HepG2 (cell line): ENCODE measurements around the gene SEMA4B. TPM values are rescaled to one million over a fixed set of nuclear protein-coding genes. Genes with fewer than 3 reads are reported as not detected.

Experiments
- HNRNPL ChIP-seq: fragments of 200-400 bp; formaldehyde crosslinking; IDR thresholded peaks from 2 replicates; pipeline ENCODE4 v1.6.1; 2017; ENCODE audit warnings: mild to moderate bottlenecking, low read depth, low read length
- IKZF1 ChIP-seq: fragments of 450-650 bp; IDR thresholded peaks from 2 replicates; pipeline ENCODE4 v1.7.1; 2016
- SP2 ChIP-seq: sonication (generic); formaldehyde crosslinking; IDR thresholded peaks from 2 replicates; pipeline ENCODE4 v1.5.1; 2020; ENCODE audit warnings: mild to moderate bottlenecking, missing genetic modification reagents
- SP5 ChIP-seq: IDR thresholded peaks from 2 replicates; pipeline ENCODE4 v1.6.1; 2016; ENCODE audit warnings: low read depth, borderline replicate concordance
- ZNF431 ChIP-seq: sonication (generic); formaldehyde crosslinking; IDR thresholded peaks from 2 replicates; pipeline ENCODE4 v1.9.0; 2022; ENCODE audit warnings: missing genetic modification reagents, low read depth, mild to moderate bottlenecking, borderline replicate concordance
- ZNF709 ChIP-seq: sonication (generic); formaldehyde crosslinking; IDR thresholded peaks from 2 replicates; pipeline ENCODE4 v1.5.0; 2020; ENCODE audit warnings: mild to moderate bottlenecking, missing genetic modification reagents
- ZNF724P ChIP-seq: sonication (generic); formaldehyde crosslinking; IDR thresholded peaks from 2 replicates; pipeline ENCODE4 v1.8.0; 2022; ENCODE audit warnings: missing genetic modification reagents, borderline replicate concordance
- ZNF777 ChIP-seq: sonication (generic); formaldehyde crosslinking; IDR thresholded peaks from 2 replicates; pipeline ENCODE4 v1.4.0; 2020; ENCODE audit warnings: missing genetic modification reagents
- polyA plus RNA-seq, 8 experiments: library from polyadenylated mRNA; depleted of rRNA in 3 of 8; stranded (reverse) in 7 of 8; unstranded in 1 of 8; fragments of >200 nt; fragmentation: Illumina TruSeq in 4 of 8; extraction: Trizol in 4 of 8; gene quantifications; 2 replicates each; pipeline versions ENCODE4 v1.2.1 to v1.2.3, GENCODE V29; 2011 to 2016; ENCODE audit warnings: low read depth in 4 of 8, missing spikeins in 1 of 8, mixed read lengths in 1 of 8; ENCODE audit not compliant: insufficient read depth in 1 of 8
- total RNA-seq, 5 experiments: library from RNA; depleted of rRNA; stranded (reverse); fragments of >200 nt; fragmentation: Illumina TruSeq; extraction: Trizol; gene quantifications; 2 replicates each; pipeline ENCODE4 v1.2.3, GENCODE V29; 2016; ENCODE audit warnings: low read depth in 1 of 5
- TF ChIP-seq, protein P1 (sequence below), 2 experiments: fragments of 450-650 bp in 1 of 2; sonication (generic) in 1 of 2; formaldehyde crosslinking in 1 of 2; IDR thresholded peaks; 2 replicates each; pipeline versions ENCODE4 v1.6.1 to v1.8.0; 2016 to 2022; ENCODE audit warnings: antibody characterized with exemption in 1 of 2, mild to moderate bottlenecking in 1 of 2, missing genetic modification reagents in 1 of 2
- TF ChIP-seq, protein P2 (sequence below): sonication (generic); formaldehyde crosslinking; IDR thresholded peaks from 2 replicates; pipeline ENCODE4 v1.4.0; 2020; ENCODE audit warnings: missing genetic modification reagents
- TF ChIP-seq, protein P3 (sequence below): IDR thresholded peaks from 2 replicates; pipeline ENCODE4 v1.6.1; 2016; ENCODE audit warnings: mild to moderate bottlenecking
- TF ChIP-seq, protein P4 (sequence below): sonication (generic); formaldehyde crosslinking; IDR thresholded peaks from 2 replicates; pipeline ENCODE4 v1.4.0; 2020; ENCODE audit warnings: mild to moderate bottlenecking, low read depth, missing genetic modification reagents
- TF ChIP-seq, protein P5 (sequence below): IDR thresholded peaks from 2 replicates; pipeline ENCODE4 v1.6.1; 2018; ENCODE audit warnings: missing genetic modification reagents

Gene SEMA4B
- total and polyA plus RNA-seq, 2 of the 13 experiments (the other 11 are each of a cell fraction or from before 2014, with no cell fraction given), result 2.1 to 17.0 TPM

DNA sequence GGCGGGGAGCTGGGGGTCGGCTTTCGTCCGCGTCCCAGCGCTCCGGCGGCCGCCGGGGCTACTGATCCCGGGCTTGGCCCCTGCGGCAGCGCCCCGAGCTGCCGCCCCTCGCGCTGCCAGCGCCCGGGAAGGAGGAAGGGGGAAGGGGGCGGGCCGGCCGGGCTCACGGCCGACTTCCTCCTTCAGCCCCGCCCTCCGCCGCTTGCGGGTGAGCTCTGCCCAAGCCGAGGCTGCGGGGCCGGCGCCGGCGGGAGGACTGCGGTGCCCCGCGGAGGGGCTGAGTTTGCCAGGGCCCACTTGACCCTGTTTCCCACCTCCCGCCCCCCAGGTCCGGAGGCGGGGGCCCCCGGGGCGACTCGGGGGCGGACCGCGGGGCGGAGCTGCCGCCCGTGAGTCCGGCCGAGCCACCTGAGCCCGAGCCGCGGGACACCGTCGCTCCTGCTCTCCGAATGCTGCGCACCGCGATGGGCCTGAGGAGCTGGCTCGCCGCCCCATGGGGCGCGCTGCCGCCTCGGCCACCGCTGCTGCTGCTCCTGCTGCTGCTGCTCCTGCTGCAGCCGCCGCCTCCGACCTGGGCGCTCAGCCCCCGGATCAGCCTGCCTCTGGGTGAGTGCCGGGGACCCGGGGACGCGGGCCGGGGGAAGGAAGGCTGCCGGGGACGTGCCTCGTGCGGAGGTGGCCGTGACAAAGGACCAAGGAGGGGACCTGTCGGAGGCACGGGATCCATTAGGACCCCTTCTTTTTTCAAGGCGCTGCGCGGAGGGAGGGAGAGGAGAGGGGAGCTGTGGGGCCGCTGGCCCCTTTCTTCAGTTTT lies at the start of gene SEMA4B (continued):
- TF ChIP-seq, protein P1, sequence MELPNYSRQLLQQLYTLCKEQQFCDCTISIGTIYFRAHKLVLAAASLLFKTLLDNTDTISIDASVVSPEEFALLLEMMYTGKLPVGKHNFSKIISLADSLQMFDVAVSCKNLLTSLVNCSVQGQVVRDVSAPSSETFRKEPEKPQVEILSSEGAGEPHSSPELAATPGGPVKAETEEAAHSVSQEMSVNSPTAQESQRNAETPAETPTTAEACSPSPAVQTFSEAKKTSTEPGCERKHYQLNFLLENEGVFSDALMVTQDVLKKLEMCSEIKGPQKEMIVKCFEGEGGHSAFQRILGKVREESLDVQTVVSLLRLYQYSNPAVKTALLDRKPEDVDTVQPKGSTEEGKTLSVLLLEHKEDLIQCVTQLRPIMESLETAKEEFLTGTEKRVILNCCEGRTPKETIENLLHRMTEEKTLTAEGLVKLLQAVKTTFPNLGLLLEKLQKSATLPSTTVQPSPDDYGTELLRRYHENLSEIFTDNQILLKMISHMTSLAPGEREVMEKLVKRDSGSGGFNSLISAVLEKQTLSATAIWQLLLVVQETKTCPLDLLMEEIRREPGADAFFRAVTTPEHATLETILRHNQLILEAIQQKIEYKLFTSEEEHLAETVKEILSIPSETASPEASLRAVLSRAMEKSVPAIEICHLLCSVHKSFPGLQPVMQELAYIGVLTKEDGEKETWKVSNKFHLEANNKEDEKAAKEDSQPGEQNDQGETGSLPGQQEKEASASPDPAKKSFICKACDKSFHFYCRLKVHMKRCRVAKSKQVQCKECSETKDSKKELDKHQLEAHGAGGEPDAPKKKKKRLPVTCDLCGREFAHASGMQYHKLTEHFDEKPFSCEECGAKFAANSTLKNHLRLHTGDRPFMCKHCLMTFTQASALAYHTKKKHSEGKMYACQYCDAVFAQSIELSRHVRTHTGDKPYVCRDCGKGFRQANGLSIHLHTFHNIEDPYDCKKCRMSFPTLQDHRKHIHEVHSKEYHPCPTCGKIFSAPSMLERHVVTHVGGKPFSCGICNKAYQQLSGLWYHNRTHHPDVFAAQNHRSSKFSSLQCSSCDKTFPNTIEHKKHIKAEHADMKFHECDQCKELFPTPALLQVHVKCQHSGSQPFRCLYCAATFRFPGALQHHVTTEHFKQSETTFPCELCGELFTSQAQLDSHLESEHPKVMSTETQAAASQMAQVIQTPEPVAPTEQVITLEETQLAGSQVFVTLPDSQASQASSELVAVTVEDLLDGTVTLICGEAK (IDR thresholded peaks at IDR 0.05), result no peak
- TF ChIP-seq, protein P1 (CRISPR knock-in tag; IDR thresholded peaks at IDR 0.05), result peak; percentile 61
- TF ChIP-seq IKZF1, result no peak
- peak; percentile 68; the same call in 1 of the 2 replicates for TF ChIP-seq ZNF724P (CRISPR knock-in tag)
- TF ChIP-seq, protein P2, sequence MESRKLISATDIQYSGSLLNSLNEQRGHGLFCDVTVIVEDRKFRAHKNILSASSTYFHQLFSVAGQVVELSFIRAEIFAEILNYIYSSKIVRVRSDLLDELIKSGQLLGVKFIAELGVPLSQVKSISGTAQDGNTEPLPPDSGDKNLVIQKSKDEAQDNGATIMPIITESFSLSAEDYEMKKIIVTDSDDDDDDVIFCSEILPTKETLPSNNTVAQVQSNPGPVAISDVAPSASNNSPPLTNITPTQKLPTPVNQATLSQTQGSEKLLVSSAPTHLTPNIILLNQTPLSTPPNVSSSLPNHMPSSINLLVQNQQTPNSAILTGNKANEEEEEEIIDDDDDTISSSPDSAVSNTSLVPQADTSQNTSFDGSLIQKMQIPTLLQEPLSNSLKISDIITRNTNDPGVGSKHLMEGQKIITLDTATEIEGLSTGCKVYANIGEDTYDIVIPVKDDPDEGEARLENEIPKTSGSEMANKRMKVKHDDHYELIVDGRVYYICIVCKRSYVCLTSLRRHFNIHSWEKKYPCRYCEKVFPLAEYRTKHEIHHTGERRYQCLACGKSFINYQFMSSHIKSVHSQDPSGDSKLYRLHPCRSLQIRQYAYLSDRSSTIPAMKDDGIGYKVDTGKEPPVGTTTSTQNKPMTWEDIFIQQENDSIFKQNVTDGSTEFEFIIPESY (CRISPR knock-in tag), result no peak
- TF ChIP-seq, protein P3, sequence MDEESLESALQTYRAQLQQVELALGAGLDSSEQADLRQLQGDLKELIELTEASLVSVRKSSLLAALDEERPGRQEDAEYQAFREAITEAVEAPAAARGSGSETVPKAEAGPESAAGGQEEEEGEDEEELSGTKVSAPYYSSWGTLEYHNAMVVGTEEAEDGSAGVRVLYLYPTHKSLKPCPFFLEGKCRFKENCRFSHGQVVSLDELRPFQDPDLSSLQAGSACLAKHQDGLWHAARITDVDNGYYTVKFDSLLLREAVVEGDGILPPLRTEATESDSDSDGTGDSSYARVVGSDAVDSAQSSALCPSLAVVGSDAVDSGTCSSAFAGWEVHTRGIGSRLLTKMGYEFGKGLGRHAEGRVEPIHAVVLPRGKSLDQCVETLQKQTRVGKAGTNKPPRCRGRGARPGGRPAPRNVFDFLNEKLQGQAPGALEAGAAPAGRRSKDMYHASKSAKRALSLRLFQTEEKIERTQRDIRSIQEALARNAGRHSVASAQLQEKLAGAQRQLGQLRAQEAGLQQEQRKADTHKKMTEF (CRISPR knock-in tag), result peak; percentile 60; the same call in 1 of the 2 replicates
- TF ChIP-seq, protein P4, sequence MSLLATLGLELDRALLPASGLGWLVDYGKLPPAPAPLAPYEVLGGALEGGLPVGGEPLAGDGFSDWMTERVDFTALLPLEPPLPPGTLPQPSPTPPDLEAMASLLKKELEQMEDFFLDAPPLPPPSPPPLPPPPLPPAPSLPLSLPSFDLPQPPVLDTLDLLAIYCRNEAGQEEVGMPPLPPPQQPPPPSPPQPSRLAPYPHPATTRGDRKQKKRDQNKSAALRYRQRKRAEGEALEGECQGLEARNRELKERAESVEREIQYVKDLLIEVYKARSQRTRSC (CRISPR knock-in tag), result 0 out of 2 replicates have a peak, but pooled peaks have one; percentile 15
- peak; percentile 52 for TF ChIP-seq ZNF777
- TF ChIP-seq, protein P5, sequence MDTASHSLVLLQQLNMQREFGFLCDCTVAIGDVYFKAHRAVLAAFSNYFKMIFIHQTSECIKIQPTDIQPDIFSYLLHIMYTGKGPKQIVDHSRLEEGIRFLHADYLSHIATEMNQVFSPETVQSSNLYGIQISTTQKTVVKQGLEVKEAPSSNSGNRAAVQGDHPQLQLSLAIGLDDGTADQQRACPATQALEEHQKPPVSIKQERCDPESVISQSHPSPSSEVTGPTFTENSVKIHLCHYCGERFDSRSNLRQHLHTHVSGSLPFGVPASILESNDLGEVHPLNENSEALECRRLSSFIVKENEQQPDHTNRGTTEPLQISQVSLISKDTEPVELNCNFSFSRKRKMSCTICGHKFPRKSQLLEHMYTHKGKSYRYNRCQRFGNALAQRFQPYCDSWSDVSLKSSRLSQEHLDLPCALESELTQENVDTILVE (CRISPR knock-in tag), result no peak
- 0 out of 2 replicates have a peak, but pooled peaks have one; percentile 47 for TF ChIP-seq SP2
- TF ChIP-seq SP5, result peak; percentile 54; the same call in 1 of the 2 replicates
- TF ChIP-seq ZNF431 (CRISPR knock-in tag), result 0 out of 2 replicates have a peak, but pooled peaks have one; percentile 22
- TF ChIP-seq HNRNPL, result 0 out of 2 replicates have a peak, but pooled peaks have one; percentile 40
- peak; percentile 36; the same call in 1 of the 2 replicates for TF ChIP-seq ZNF709 (CRISPR knock-in tag)
